ENCODE measurements around the gene USF2.
"Not testable (repeated sequence)": the region's sequence is repeated elsewhere in the genome, so short reads cannot be mapped to it uniquely, and the experiment has no call there.

USF2 gene

GRCh38 chr19:35266520-35267352 lies 2.0 kb upstream of the USF2 start:
- no peak for DNase-seq

GRCh38 chr19:35267353-35267817 lies 1.4 kb upstream of the USF2 start:
- no peak for DNase-seq

DNA sequence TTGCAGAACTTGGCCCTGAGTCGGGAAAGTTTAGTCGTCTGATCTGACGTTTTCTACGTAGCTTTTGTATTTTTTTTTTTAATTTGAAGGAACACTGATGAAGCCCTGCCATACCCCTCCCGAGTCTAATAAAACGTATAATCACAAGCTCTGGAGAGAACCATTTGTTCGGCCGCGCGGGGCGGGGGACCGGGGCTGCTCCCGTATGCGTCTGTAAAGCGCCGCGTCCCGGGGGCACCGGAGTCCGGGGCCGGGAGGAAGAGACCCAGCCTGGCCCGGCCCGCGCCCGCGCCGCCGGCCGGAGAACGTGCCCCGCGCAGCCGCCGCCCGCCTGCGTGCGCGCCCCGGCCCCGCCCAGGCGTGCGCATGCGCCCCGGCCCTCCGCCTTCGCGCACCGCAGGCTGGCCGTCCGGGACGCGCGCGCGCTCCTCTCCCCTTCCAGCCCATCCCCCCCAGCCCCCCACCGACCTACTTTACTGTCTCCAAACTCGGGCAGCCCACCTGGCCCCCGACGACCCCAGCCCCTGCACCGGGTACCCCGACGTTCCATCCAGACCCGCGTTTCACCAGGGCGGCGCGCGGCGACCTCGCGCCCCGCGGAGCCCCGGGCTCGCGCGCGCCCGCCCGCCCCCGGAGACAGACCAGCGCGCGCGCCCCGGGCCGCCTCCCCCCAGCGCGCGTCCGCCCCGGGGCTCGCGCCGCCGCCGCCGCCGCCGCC lies 785 bp upstream of the USF2 start:
- DNase-seq: peak; percentile 28

DNA sequence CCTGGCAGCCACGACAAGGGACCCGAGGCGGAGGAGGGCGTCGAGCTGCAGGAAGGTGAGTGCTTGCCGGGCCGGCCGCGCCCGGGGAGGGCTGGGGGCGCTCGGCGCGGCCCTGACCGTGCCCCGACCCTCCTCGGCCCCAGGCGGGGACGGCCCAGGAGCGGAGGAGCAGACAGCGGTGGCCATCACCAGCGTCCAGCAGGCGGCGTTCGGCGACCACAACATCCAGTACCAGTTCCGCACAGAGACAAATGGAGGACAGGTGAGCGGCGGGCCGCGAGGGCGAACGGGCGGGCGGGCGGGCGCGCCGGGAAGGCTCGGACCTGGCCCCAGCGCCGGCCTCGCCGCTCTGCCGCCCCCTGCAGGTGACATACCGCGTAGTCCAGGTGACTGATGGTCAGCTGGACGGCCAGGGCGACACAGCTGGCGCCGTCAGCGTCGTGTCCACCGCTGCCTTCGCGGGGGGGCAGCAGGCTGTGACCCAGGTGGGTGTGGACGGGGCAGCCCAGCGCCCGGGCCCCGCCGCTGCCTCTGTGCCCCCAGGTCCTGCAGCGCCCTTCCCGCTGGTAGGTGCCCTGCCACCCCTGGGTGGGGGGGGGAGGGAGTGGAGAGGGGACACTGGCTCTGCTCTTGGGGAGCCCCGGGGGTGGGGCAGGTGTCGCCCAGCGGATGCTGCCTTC lies 816 bp downstream of the USF2 start:
- peak; percentile 44 for DNase-seq

DNA sequence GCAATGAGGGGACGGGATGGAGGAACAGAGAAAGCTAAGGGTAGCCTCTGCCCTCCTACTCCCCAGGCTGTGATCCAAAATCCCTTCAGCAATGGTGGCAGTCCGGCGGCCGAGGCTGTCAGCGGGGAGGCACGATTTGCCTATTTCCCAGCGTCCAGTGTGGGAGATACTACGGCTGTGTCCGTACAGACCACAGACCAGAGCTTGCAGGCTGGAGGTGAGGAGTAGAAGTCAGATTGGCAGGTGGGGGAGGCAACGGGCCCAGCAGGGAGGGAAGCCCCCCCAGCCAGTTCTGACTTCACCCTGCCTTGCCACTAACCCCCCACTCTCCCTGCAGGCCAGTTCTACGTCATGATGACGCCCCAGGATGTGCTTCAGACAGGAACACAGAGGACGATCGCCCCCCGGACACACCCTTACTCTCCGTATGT lies 1.6 kb downstream of the USF2 start:
- no peak for DNase-seq

DNA sequence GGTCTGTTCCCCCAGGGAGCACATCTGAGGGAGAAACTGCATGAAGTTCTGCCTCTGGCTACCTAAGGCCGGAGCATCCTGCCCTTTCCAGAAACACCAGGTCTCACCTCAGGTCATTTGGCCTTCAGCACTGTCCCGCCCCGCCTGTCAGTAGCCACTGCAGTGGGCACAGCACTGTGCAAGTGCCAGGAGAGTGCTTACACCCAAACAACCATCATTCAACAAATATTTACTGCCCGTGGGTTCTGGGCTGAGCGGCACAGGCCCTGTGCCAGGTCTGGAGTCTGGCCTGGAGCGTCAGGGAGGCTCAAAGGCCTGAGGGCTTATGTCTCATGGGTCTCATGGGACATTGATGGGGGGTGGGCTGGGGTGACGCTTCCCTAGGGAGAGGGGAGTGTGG lies 2.8 kb downstream of the USF2 start:
- no peak for DNase-seq

GRCh38 chr19:35272122-35272719 lies 3.5 kb downstream of the USF2 start:
- DNase-seq: no peak

DNA sequence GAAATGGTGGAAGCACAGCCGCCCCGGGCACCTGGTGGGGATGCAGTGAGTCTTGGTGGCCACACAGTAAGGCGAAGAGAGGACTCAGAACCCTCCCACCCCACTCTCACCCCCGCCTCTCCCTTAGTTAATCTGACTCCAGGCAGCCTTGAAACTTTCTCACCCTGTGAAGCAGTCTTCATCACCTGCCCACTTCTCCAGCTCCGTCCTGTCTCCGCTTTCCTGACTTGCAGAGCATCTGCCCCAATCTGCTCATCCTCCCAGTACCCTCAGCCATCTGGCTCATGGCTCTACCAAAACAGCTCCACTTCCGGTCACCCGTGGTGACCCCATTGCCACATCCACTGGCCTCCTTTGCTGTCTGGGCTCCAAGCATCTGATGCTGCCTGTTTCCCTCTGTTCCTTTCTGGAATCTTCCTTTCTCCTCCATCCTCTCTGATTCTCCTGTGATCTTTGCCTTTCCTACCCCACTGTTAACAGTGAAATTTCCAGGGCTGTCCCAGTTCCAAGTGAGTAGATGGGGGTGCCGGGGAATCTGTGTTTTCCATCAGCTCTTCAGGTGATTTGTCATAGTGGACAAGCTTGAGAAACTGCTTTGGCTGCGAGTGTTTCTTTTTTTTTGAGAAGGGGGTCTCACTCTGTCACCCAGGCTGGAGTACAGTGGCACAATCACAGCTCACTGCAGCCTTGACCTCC lies 4.3 kb downstream of the USF2 start:
- DNase-seq: no peak

DNA sequence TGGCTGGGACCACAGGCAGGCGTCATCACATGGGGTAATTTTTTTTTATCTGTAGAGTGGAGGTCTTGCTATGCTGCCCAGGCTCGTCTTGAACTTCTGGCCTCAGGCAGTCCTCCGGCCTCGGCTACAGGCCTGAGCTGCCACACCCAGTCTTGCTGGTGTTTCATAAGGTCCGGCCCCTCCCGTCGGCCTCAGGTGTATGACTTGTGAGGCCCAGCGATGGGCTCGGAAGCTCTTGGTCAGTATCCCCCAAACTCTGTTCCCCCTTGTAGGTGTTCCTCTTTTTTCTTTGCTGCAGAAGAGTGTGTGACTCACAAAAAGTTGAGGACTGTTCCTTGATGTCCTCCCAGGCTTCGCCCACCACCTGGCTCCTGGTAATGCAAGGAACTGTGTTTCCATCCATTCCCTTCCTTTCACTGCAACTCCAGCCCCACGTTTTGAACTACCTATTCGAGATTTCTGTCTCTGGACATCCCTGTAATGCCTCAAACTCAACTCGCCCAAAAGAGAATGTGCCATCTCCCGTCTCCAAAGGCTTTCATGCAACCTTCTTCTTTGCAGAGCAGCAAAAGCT lies 5.0 kb downstream of the USF2 start:
- no peak for DNase-seq

DNA sequence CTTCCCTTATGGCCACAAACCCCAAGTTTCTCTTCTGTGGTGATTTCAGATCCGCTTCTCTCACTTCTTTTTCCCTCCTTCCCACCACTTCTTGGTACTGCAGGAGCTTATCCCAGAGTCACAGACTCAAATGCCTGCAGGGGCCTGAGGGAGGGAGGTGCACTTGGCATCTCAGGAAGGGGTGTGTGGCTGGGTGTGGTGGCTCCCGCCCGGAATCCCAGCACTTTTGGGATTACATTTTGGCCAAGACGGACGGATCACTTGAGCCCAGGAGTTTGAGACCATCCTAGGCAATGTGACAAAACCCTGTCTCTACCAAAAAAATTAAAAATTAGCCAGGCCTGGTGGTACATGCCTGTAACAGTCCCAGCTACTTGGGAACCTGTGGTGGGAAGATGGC lies 5.6 kb downstream of the USF2 start:
- DNase-seq: no peak

DNA sequence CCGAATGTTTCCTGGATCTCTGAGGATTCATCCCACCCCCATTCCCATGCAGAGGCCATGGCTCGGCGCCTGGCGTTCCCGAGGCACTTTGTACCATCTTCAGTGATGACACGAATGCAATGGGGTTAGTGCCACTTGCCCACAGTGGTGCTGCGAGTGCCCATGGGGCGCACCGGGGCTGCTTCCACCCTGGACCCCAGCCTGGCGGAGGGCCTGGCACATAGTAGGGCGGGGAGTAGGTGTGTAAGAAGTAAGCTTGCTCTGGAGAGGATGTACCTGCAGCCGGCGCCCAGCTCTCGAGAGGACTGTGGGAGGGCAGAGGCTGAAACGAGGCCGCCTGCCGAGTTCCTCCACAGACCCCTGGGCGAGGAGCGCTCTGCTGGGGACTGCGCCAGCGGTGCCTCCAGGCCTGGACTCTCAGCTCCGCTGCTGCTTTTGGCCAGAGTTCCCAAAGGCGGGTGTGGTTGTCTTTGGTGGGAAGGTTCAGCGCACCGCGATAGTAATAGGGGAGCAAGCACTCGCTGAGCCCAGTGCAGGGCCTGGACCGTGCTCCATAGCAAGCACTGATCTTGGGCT lies 8.0 kb downstream of the USF2 start:
- DNase-seq: no peak

- DNase-seq: no peak
These were observed 10.0 kb downstream of the USF2 start for GRCh38 chr19:35278578-35279284.

DNA sequence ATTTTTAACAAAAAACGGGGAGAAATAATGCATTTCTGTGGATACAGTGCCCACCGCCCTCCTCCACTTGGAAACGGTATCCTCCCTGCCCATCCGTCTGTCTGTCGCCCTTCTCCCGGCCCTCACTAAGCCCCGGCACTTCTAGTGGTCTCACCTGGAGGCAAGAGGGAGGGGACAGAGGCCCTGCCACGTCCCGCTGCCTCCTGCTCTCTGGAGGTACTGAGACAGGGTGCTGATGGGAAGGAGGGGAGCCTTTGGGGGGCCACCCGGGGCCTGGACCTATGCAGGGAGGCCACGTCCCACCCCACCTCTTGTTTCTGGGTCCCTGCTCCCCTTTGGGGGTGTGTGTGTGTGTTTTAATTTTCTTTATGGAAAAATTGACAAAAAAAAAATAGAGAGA lies 10.6 kb downstream of the USF2 start:
- no peak for DNase-seq

DNA sequence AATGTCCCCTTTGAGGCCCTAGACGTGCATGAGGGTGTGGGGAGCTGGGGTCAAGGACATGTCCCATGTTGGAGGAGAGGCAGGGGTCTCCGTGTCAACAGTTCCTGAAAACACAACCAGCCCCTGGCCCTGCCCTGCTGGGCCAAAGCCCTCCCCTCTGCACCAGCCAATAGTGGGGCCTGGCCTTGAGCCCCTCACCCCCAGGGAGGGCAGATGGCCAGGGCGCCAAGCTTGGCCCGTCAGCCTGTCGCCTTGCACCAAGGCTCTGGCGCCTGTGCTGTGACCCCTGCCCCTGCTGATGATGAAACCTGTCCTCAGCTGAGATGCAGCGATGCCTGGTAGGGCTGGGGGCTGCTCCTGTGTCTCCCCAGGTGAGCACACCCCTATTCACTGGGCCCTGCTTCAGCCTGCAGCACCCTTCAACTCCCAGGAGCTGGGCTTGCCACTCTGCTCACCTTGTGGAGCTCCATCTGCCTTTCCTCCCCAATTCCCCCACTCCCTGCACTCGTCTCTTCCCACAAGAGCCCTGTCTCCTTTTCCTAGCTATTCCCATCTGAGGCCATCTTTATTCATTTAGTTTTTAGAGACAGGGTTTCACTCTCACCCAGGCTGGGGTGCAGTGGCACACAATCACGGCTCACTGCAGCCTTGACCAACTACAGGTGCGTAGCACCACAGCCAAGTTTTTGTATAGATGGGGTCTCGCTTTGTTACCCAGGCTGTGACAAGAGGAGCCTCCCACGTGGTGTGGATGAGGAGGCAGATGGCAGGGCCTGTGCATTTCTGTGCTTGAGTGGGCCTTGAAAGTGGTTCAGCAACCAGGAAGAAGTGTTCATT lies 11.4 kb downstream of the USF2 start:
- no peak for DNase-seq

DNA sequence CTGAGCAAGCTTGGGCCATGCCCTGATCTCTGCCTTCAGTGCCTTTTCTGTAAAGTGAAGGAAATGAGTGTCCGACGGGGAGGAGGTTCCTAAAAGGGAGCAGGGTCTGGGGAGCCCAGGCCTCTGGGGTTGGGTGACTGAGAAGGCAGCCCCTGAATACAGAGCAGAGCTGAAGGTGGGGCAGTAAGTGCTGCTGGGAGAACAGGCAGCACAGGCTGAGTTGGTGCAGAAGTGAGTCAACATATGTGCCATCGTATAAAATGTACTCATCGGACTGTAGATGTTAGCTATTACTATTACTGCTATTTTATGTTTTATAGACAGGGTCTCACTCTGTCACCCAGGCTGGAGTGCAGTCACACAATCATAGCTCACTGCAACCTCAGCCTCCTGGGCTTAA lies 12.5 kb downstream of the USF2 start:
- DNase-seq: no peak

DNA sequence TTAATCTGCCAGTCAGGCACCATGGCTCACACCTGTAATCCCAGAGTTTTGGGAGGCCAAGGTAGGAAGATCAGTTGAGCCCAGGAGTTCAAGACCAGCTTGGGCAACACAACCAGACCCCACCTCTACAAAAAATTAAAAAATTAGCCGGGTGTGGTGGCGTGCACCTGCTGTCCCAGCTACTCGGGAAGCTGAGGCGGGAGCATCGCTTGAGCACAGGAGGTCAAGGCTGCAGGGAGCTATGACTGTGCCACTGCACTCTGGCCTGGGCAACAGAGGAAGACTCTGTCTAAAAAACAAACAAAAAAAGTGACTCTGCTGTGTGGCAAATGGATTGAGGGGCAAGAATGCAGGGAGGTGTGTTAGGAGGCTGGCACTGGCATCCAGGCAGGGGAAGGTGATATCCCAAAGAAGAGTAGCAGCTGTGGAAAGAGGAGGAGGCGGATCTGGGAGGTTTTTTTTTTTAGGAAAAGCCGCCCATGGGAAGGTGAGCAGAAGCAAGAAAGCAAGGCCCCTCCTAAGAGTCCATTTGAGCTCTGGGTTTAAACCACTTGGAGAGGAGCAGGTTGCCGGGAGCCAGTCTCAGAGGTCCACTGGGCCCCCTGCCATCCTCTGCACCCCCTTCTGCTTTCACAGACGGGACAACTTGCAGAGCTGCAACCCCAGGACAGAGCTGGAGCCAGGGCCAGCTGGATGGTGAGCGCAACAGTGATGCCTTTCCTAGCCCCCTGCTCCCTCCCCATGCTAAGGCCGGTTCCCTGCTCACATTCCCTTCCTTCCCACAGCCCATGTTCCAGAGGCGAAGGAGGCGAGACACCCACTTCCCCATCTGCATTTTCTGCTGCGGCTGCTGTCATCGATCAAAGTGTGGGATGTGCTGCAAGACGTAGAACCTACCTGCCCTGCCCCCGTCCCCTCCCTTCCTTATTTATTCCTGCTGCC lies 15.7 kb downstream of the USF2 start:
- DNase-seq: no peak

DNA sequence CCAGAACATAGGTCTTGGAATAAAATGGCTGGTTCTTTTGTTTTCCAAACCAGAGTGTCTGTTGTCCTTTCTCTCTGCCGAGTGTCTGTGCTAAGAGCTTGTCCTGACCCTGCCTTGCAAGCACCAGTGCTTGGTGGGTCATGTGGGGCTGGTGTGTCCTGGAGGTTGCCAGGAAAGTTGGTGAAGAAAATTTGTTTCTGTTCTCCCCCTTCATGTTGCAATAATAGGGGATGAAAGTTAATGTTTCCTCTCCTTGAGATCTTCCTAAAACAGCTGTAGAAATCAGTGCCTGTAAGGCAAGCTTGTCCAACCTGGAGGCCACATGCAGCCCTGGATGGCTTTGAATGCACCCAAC lies 16.3 kb downstream of the USF2 start:
- DNase-seq: no peak

- DNase-seq: not testable (repeated sequence)
These were observed 16.7 kb downstream of the USF2 start for GRCh38 chr19:35285465-35285864.

DNA sequence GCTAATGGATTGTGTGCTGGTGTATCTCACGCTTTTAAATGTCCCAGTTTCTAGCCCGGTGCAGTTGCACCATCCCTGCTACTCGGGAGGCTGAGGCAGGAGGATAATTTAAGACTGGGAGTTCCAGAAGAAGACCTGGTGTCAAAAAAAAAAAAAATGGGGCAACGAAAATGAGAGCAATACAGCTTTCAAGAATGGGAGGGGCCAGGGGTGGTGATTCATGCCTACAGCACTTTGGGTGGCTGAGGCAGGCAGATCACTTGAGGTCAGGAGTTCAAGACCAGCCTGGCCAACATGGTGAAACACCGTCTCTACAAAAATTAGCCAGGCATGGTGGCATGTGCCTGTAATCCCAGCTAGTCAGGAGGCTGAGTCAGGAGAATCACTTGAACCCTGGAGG lies 17.3 kb downstream of the USF2 start:
- DNase-seq: not testable (repeated sequence)

Measured in NCI-H2029 treated with DMSO at 0.1 percent for 48 hours (cell line).